Measurements from ENCODE around the gene SLC6A9. TPM values are rescaled to one million over a fixed set of nuclear protein-coding genes. Genes with fewer than 3 reads are reported as not detected.

Gene SLC6A9
- polyA plus RNA-seq, 3 donors: not detected

DNA sequence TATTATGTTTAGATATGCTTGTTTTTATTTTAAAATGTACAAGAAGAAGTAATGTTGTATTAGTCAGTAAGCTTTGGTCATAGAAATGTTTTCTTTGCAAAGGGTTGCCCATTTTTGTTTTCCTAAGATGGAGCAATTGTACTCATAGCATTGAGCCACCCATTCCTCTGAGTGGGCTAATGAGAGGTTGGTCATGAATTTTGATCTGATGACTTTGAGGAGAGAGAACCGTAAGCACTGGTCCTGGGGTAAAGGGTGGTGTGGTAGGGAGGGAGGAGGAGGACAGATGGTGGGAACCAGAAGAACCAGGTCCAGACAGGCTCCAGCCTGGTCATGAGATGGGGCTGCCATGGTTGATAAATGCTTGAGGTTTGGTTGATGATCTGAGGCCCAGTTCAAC is 15.9 kb upstream of the SLC6A9 start:
- no peak overlapping the region for H3K4me3 ChIP-seq (replicated peaks in 1 of 3; ENCODE audit: low read depth in 2 of 3, low read length in 3 of 3)
- no peak overlapping the region for H3K4me3 Mint-ChIP-seq
- H3K4me1 ChIP-seq (ENCODE audit: control insufficient read depth in 1 of 2, insufficient read depth in 2 of 2, low read length in 2 of 2): peaks cover 7 to 12% of the 10 kb centered on the region in 2 donors
- no peaks in the 10 kb centered on the region for H3K27me3 ChIP-seq (ENCODE audit: control insufficient read depth in 2 of 2, insufficient read depth in 2 of 2, low read length in 2 of 2)
- H3K4me2 ChIP-seq (replicated peaks; ENCODE audit: extremely low read depth, low read length, poor library complexity, severe bottlenecking): no peak overlapping the region
- no peaks in the 10 kb centered on the region for H4K20me1 ChIP-seq (ENCODE audit: insufficient read depth, low read length)
- no peaks in the 10 kb centered on the region for H3K9me3 ChIP-seq (replicated peaks in 1 of 2; ENCODE audit: control insufficient read depth in 1 of 2, insufficient read depth in 1 of 2, low read length in 2 of 2)
- TF ChIP-seq, protein P1, sequence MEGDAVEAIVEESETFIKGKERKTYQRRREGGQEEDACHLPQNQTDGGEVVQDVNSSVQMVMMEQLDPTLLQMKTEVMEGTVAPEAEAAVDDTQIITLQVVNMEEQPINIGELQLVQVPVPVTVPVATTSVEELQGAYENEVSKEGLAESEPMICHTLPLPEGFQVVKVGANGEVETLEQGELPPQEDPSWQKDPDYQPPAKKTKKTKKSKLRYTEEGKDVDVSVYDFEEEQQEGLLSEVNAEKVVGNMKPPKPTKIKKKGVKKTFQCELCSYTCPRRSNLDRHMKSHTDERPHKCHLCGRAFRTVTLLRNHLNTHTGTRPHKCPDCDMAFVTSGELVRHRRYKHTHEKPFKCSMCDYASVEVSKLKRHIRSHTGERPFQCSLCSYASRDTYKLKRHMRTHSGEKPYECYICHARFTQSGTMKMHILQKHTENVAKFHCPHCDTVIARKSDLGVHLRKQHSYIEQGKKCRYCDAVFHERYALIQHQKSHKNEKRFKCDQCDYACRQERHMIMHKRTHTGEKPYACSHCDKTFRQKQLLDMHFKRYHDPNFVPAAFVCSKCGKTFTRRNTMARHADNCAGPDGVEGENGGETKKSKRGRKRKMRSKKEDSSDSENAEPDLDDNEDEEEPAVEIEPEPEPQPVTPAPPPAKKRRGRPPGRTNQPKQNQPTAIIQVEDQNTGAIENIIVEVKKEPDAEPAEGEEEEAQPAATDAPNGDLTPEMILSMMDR (IDR thresholded peaks at IDR 0.05): no peak
- H3K27me3 Mint-ChIP-seq (ENCODE audit: low read depth in 3 of 3): peaks cover 0 to 11% (median 0%) of the 10 kb centered on the region in 3 donors
- H3K4me1 Mint-ChIP-seq: peaks cover 15% of the 10 kb centered on the region
- peak overlapping the region; percentile 30 for H2AFZ ChIP-seq (ENCODE audit: insufficient read depth, low read depth, low read length, poor library complexity, severe bottlenecking)
- H3K27ac Mint-ChIP-seq: no peak overlapping the region
- H3K9ac ChIP-seq (ENCODE audit: insufficient read depth, low read length, poor library complexity, severe bottlenecking): no peak overlapping the region
- 83% methylated on average over 1 of the region's 1 CpG for WGBS (ENCODE audit: insufficient coverage)
- intact Hi-C loops (cut with micrococcal nuclease): loop anchor here (5.0 to 10.0 kb wide), 3 partner anchors 40 to 522 kb away; no protein-coding TSS in a partner anchor
- no peak overlapping the region for H3K27ac ChIP-seq (ENCODE audit: low read depth in 1 of 2, low read length in 2 of 2)
- no peaks in the 10 kb centered on the region for H3K36me3 ChIP-seq (replicated peaks in 1 of 2; ENCODE audit: control insufficient read depth in 1 of 2, insufficient read depth in 2 of 2, low read length in 2 of 2)
- DNase-seq: no peak
- no peaks in the 10 kb centered on the region for H3K79me2 ChIP-seq (ENCODE audit: insufficient read depth, low read length)
- no peaks in the 10 kb centered on the region for H3K9me3 Mint-ChIP-seq
- H3K36me3 Mint-ChIP-seq: no peaks in the 10 kb centered on the region

DNA sequence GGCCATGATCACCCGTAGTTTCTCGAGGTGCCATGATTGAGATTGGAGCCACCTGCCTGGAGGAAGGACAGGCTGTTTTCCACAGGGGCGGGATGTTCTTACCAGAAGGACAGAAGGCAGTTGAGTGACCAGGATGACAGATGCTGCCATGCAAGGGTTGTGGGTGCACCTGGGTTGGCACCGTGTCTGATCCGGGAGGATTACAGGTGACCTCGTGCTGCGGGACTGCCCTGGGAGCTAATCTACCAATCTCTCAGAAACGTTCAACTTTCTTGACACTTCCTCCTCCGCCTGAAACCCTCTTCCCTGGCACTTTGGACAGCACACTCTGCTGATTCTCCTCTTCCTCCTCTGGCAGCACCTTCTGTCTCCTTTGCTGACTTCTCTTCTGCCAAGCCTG is 13.8 kb upstream of the SLC6A9 start:
- Mint-ChIP-seq H3K4me3 (no peak overlapping the region), H3K9me3 (no peaks in the 10 kb centered on the region), H3K27me3 (ENCODE audit: low read depth in 3 of 3) (peaks cover 0 to 10% (median 0%) of the 10 kb centered on the region in 3 donors), H3K4me1 (peaks cover 22% of the 10 kb centered on the region), H3K36me3 (no peaks in the 10 kb centered on the region), H3K27ac (no peak overlapping the region)
- Histone ChIP-seq H3K9ac (ENCODE audit: insufficient read depth, low read length, poor library complexity, severe bottlenecking) (no peak overlapping the region), H3K27me3 (ENCODE audit: control insufficient read depth in 2 of 2, insufficient read depth in 2 of 2, low read length in 2 of 2) (no peaks in the 10 kb centered on the region), H3K27ac (ENCODE audit: low read depth in 1 of 2, low read length in 2 of 2) (no peak overlapping the region), H4K20me1 (ENCODE audit: insufficient read depth, low read length) (no peaks in the 10 kb centered on the region), H2AFZ (ENCODE audit: insufficient read depth, low read depth, low read length, poor library complexity, severe bottlenecking) (no peak overlapping the region), H3K79me2 (ENCODE audit: insufficient read depth, low read length) (no peaks in the 10 kb centered on the region), H3K4me1 (ENCODE audit: control insufficient read depth in 1 of 2, insufficient read depth in 2 of 2, low read length in 2 of 2) (peaks cover 7 to 12% of the 10 kb centered on the region in 2 donors), H3K9me3 (replicated peaks in 1 of 2; ENCODE audit: control insufficient read depth in 1 of 2, insufficient read depth in 1 of 2, low read length in 2 of 2) (no peaks in the 10 kb centered on the region), H3K36me3 (replicated peaks in 1 of 2; ENCODE audit: control insufficient read depth in 1 of 2, insufficient read depth in 2 of 2, low read length in 2 of 2) (no peaks in the 10 kb centered on the region), H3K4me3 (replicated peaks in 1 of 3; ENCODE audit: low read depth in 2 of 3, low read length in 3 of 3) (no peak overlapping the region), H3K4me2 (replicated peaks; ENCODE audit: extremely low read depth, low read length, poor library complexity, severe bottlenecking) (no peak overlapping the region)
- TF ChIP-seq, protein P1 (IDR thresholded peaks at IDR 0.05): no peak
- WGBS (ENCODE audit: insufficient coverage): 73% methylated on average over 6 of the region's 9 CpGs
- intact Hi-C loops (cut with micrococcal nuclease): loop anchor here (5.0 to 10.0 kb wide), 3 partner anchors 38 to 520 kb away; no protein-coding TSS in a partner anchor
- no peak for DNase-seq

Measured in CD14-positive monocyte (primary cell).